Activated T-cell treated with anti-CD3 and anti-CD28 coated beads for 4 hours (primary cell): ENCODE measurements around the gene TAF3.
"Not testable (repeated sequence)": the region's sequence is repeated elsewhere in the genome, so short reads cannot be mapped to it uniquely, and the experiment has no call there.

Experiments used
- DNase-seq: peaks from one replicate; pipeline ENCODE4 v3.0.0-alpha.2; 2020

Gene TAF3

GRCh38 chr10:7980196-7980595 lies 161.9 kb downstream of the TAF3 start:
- no peak for DNase-seq

GRCh38 chr10:7982727-7983126 lies 164.4 kb downstream of the TAF3 start:
- DNase-seq, result no peak

- no peak for DNase-seq
These were observed 166.0 kb downstream of the TAF3 start for GRCh38 chr10:7984325-7984724.

GRCh38 chr10:7984896-7985295 lies 166.6 kb downstream of the TAF3 start:
- no peak for DNase-seq

- no peak for DNase-seq
These were observed 168.5 kb downstream of the TAF3 start for GRCh38 chr10:7986851-7987250.

GRCh38 chr10:7988989-7989388 lies 170.7 kb downstream of the TAF3 start:
- no peak for DNase-seq

GRCh38 chr10:7998831-7999230 lies 180.5 kb downstream of the TAF3 start:
- no peak for DNase-seq

- no peak for DNase-seq
These were observed 186.2 kb downstream of the TAF3 start for GRCh38 chr10:8004469-8005000.

GRCh38 chr10:8006274-8006999 lies 188.1 kb downstream of the TAF3 start:
- no peak for DNase-seq

- no peak for DNase-seq
These were observed 190.7 kb downstream of the TAF3 start for GRCh38 chr10:8009031-8009430.

DNA sequence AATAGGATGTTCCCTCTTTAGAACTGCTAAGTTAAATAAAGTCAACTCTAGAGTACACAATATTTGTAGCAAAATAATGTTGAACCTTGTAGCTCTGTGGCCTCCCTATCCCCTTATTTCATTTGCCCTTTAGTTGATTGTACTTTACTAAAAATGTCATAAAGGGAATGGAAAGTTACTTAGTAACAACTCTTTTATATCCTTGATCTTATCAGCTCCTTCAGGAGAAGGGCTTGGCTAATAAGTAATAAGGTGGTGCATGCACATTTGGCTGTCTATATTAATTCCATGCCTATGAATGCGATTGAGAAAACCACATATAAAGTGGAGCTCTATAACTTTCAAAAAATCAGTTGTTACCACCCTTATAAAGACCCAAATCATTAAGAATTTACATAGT lies 194.7 kb downstream of the TAF3 start:
- DNase-seq, result no peak

DNA sequence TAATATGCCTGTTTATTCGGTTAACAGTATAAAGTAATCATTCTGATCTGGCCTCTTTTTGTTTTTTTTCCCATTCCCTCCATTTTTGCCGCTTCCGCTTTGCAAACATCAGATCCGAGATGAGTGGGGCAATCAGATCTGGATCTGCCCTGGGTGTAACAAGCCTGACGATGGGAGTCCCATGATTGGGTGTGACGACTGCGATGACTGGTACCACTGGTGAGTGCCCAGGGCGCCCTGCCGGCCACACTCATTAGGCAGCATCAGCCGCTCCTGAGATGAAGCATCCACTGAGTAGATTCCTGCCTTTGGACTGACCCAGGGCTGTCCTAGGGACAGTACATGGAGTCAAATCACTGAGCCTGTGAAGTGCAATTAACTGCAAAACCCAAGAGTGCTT lies 195.3 kb downstream of the TAF3 start:
- no peak for DNase-seq

DNA sequence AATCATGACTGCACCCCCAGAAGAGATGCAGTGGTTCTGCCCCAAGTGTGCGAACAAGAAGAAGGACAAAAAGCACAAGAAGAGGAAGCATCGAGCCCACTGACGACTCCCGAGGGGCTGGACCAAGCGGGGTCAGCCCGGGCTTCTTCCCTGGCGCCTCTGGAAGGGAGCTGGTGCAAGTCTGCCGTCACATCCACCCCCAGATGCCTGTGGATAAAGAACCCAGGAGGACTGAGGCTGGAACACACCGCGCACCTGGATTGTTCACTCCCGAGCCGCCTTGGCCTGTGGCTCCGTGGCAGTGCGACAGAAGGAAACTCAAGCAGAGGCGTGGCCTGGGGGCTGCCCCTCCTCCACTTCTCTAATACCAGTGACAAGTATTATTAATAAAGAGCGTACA lies 196.3 kb downstream of the TAF3 start:
- no peak for DNase-seq

DNA sequence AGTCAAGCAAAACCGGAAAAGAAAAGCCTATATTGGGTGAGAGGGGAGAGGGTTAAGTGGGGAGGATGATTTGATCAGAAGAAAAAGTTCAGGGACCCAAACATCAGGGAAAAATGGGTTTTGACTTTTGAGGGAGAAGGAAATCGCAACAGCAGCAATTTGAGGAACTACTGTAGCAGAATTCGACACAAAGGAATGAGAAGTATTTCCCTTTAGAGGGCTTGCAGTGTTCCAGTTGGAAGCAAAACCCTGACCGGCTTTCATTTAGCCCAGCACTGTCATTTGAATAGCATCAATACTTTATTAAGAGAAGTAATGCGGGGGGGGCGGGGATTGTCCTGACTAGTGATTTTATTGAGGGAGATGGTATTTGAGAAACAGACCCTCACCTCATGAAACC lies 199.0 kb downstream of the TAF3 start:
- DNase-seq, result no peak

GRCh38 chr10:8023321-8023720 lies 205.0 kb downstream of the TAF3 start:
- DNase-seq, result no peak

DNA sequence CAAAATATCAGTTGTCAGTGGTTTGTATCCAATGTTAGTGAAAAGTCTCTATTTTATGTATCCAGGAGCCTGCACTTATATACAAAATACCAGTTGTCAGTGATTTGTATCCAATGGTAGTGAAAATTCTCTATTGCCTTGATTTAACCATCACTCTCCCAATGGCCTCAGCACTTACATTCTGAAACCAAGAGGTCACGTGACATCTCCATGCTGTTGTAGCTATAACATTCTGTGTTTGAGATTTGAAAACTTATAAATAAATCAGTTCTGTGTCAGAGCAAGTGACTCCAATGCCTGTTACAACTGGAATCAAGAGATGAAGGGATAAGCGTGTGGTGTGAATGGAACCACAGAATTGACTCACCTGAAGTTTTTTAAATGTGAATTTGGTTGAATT lies 205.5 kb downstream of the TAF3 start:
- no peak for DNase-seq

- no peak for DNase-seq
These were observed 208.3 kb downstream of the TAF3 start for GRCh38 chr10:8026349-8027259.

DNA sequence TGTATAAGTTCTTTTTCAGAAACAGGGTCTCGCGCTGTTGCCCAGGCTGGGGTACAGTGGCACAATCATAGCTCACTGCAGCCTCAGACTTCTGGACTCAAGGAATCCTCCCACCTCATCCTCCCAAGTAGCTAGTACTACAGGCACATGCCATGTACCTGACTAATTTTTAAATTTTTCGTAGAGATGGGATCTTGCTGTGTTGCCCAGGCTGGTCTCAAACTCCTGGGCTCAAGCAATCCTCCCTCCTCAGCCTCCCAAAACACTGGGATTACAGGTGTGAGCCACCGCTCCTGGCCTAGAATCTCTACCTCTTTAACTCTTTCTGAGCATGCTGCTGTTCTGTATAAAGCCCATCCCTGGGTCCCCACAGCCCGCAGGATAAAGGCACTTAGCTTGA lies 212.9 kb downstream of the TAF3 start:
- not testable (repeated sequence) for DNase-seq

DNA sequence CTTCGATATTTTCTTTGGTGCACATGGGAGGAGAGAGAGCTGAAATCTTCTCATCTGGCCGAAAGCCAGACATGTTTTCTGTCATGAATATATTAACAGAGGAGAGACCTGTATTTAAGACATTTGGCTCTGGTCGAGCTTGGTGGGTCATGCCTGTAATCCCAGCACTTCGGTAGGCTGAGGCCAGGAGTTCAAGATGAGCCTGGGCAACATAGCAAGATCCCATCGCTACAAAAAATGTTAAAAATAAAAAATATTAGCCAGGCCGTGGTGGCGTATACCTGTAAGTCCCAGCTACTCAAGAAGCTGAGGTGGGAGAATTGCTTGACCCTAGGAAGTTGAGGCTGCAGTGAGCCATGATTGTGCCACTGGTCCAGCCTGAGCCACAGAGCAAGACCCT lies 214.3 kb downstream of the TAF3 start:
- DNase-seq, result no peak

GRCh38 chr10:8033812-8034465 lies 215.6 kb downstream of the TAF3 start:
- DNase-seq, result no peak

DNA sequence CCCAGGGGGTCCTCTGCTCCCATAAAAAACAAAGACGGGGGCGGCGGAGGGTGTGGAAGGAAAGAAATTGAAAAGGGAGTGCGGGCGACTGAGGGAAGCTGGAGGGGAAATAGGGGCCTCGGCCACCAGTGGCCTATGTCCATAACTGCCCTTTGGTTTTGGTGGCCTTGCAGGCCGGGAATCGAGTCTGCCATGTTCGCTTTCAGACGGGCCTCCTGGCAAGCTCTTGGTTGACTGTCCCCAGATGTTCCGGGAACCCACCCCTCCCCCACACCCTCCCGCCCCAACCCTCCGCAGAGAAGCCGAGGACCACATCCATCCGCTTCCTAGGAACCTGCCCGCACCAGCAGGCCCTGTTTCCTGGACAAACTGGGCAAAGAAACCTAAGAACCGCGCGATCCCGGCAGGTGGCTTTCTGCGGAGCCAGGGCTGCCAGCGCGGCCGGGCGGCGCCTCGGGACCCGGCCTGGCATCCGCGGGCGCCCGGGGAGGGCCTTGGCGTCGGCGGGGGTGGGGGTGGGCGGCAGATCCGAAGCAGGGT lies 216.2 kb downstream of the TAF3 start:
- DNase-seq, result no peak

GRCh38 chr10:8035006-8035640 lies 216.8 kb downstream of the TAF3 start:
- no peak for DNase-seq
